Measurements from ENCODE around the gene RNF168.
"Not testable (repeated sequence)": the region's sequence is repeated elsewhere in the genome, so short reads cannot be mapped to it uniquely, and the experiment has no call there.

Gene RNF168

GRCh38 chr3:196463478-196463756 is 40.2 kb downstream of the RNF168 start:
- no peak for DNase-seq

- DNase-seq = not testable (repeated sequence)
Observed at GRCh38 chr3:196462680-196463477, 40.7 kb downstream of the RNF168 start.

GRCh38 chr3:196458063-196458462 is 45.5 kb downstream of the RNF168 start:
- DNase-seq = no peak

GRCh38 chr3:196457470-196457869 is 46.1 kb downstream of the RNF168 start:
- DNase-seq = not testable (repeated sequence)

GRCh38 chr3:196454935-196455334 is 48.6 kb downstream of the RNF168 start:
- DNase-seq = no peak

GRCh38 chr3:196445391-196445790 is 58.2 kb downstream of the RNF168 start:
- not testable (repeated sequence) for DNase-seq

- no peak for DNase-seq
Observed at GRCh38 chr3:196444500-196444894, 59.1 kb downstream of the RNF168 start.

GRCh38 chr3:196440696-196441095 is 62.9 kb downstream of the RNF168 start:
- no peak for DNase-seq

- no peak for DNase-seq
Observed at GRCh38 chr3:196440041-196440537, 63.5 kb downstream of the RNF168 start.

GRCh38 chr3:196432137-196432879 is 71.3 kb downstream of the RNF168 start, which contains the start of gene UBXN7:
TSS of gene UBXN7 (minus strand) at chr3:196432427. CDS start at chr3:196432399, 28 bp downstream.
- DNase-seq = peak; percentile 82

- no peak for DNase-seq
Observed at GRCh38 chr3:196431181-196432136, 72.1 kb downstream of the RNF168 start.

GRCh38 chr3:196428041-196428440 is 75.5 kb downstream of the RNF168 start:
- no peak for DNase-seq

- not testable (repeated sequence) for DNase-seq
Observed at GRCh38 chr3:196424421-196424820, 79.1 kb downstream of the RNF168 start.

- no peak for DNase-seq
Observed at GRCh38 chr3:196423044-196423781, 80.4 kb downstream of the RNF168 start.

GRCh38 chr3:196421668-196422067 is 81.9 kb downstream of the RNF168 start:
- not testable (repeated sequence) for DNase-seq

- DNase-seq = no peak
Observed at GRCh38 chr3:196419386-196419785, 84.2 kb downstream of the RNF168 start.
